ENCODE results near the gene RSL1D1.

RSL1D1 gene

DNA sequence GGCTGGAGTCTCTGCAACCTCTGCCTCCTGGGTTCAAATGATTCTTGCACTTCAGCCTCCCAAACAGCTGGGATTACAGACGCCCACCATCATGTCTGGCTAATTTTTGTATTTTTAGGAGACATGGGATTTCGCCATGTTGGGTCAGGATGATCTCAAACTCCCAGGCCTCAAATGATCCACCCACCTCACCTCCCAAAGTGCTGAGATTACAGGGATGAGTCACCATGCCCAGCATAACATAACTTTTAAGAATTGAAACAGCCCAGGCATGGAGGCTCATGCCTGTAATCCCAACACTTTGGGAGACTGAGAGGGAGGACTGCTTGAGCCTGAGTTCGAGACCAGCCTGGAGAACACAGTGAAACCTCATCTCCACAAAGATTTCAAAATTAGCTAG is 2.5 kb downstream of the RSL1D1 start:
- no peak for DNase-seq (ENCODE audit: low read depth)
- TF ChIP-seq, protein P1, sequence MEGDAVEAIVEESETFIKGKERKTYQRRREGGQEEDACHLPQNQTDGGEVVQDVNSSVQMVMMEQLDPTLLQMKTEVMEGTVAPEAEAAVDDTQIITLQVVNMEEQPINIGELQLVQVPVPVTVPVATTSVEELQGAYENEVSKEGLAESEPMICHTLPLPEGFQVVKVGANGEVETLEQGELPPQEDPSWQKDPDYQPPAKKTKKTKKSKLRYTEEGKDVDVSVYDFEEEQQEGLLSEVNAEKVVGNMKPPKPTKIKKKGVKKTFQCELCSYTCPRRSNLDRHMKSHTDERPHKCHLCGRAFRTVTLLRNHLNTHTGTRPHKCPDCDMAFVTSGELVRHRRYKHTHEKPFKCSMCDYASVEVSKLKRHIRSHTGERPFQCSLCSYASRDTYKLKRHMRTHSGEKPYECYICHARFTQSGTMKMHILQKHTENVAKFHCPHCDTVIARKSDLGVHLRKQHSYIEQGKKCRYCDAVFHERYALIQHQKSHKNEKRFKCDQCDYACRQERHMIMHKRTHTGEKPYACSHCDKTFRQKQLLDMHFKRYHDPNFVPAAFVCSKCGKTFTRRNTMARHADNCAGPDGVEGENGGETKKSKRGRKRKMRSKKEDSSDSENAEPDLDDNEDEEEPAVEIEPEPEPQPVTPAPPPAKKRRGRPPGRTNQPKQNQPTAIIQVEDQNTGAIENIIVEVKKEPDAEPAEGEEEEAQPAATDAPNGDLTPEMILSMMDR (IDR thresholded peaks at IDR 0.05; ENCODE audit: low read depth, low read length, missing control alignments), result no peak
- in situ Hi-C loops (cut with HindIII; ENCODE audit: low sequenced_read_pairs), result no loop called here
- no peak overlapping the region for H3K4me3 ChIP-seq (ENCODE audit: low read depth, low read length)

DNA sequence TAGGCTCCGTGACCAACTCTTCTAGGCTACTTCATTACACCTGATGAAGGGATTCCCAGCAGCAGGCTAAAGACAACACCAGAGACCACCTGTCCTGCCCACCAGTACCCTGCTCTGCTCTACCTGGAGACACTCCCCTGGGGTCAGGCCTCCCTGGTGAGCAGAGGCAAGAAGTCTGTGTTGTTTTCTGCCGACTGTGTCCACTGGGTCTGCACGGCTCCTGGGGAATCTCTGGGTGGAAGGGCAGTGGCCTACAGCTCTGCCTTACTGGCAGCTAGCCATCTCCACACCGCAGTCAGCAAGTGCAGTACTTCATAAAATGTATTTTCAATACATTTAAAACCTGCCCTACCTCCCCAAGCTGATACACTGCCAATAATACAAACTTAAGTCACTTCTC is 6.8 kb downstream of the RSL1D1 start:
- TF ChIP-seq, protein P1 (IDR thresholded peaks at IDR 0.05; ENCODE audit: low read depth, low read length, missing control alignments), result no peak
- in situ Hi-C loops (cut with HindIII; ENCODE audit: low sequenced_read_pairs), result no loop called here
- H3K4me3 ChIP-seq (ENCODE audit: low read depth, low read length), result no peak overlapping the region
- no peak for DNase-seq (ENCODE audit: low read depth)

DNA sequence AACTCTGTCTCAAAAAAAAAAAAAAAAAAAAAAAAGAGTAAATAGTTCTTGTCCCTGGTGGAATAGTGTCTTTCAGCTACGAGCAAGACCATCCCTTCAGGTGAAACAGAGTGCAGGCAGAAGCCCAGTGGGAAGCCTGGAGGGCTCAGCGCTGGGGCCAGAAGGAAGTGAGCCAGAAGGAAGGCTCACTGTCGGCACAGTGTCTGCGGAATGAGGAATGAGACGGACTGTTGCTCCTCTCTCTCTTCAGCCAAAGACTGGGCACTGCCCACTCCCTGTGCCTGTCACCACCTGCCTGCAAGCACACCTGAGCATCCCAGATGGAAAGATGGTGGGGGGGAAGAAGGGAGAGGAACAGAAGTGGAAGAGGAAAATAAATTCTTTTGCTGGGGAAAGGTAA is 7.5 kb downstream of the RSL1D1 start:
- H3K4me3 ChIP-seq (ENCODE audit: low read depth, low read length), result no peak overlapping the region
- DNase-seq (ENCODE audit: low read depth), result no peak
- TF ChIP-seq, protein P1 (IDR thresholded peaks at IDR 0.05; ENCODE audit: low read depth, low read length, missing control alignments), result no peak
- in situ Hi-C loops (cut with HindIII; ENCODE audit: low sequenced_read_pairs), result no loop called here

DNA sequence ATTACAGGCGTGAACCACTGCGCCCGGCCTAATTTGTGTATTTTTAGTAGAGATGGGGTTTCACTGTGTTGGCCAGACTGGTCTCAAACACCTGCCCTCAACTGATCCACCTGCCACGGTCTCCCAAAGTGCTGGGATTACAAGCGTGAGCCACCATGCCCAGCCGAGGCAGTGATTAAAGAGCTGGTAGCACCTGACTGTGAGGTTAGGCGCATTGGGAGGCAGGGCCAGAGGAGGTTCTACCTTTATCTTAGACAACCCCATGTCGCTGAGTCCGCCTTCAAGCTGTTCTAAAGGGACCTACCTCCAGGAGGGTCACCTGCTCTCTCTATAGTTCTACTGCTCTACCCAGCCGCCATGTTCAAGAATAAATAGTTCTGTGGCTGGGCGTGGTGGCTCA is 8.1 kb downstream of the RSL1D1 start:
- DNase-seq (ENCODE audit: low read depth), result no peak
- H3K4me3 ChIP-seq (ENCODE audit: low read depth, low read length), result no peak overlapping the region
- in situ Hi-C loops (cut with HindIII; ENCODE audit: low sequenced_read_pairs), result no loop called here
- TF ChIP-seq, protein P1 (IDR thresholded peaks at IDR 0.05; ENCODE audit: low read depth, low read length, missing control alignments), result no peak

DNA sequence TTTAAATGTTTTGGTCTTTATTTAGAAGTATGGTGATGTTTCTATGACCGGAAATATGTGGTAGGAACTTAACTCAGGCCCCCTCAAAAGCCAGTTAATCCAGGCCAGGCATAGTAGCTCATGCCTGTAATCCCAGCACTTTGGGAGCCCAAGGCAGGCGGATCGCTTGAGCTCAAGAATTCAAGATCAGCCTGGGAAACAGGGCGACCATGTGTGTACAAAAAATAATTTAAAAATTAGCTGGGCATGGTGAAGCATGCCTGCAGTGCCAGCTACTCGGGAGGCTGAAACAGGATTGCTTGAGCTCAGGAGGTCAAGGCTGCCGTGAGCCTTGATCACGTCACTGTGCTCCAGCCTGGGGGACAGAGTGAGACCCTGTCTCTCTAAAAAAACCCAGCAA is 10.3 kb downstream of the RSL1D1 start:
- TF ChIP-seq, protein P1 (IDR thresholded peaks at IDR 0.05; ENCODE audit: low read depth, low read length, missing control alignments), result no peak
- H3K4me3 ChIP-seq (ENCODE audit: low read depth, low read length), result no peak overlapping the region
- DNase-seq (ENCODE audit: low read depth), result no peak
- in situ Hi-C loops (cut with HindIII; ENCODE audit: low sequenced_read_pairs), result no loop called here

DNA sequence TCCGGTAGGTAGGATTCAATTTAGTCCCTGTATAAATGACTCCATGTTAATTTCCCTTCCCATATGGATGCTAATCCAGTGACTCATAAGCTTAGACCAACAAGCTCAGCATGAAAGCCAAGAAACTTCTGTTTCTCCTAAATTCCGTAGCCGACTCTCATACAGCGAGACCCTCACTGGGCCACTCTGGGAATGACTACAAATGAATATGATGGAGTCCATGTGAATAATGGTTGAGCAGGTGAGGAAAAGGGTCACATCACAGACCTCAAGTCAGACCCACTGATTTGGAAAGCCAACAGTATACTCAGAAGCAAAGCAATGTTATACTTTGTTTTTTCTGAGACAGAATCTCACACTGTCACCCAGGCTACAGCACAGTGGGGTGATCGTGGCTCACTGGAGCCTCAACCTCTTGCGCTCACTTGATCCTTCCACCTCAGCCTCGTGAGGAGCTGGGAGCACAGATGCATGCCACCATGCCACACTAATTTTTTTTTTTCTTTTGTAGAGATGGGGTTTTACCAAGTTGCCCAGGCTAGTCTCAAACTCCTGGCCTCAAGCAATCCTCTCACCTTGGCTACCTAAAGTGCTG is 14.6 kb downstream of the RSL1D1 start:
- DNase-seq (ENCODE audit: low read depth), result peak; percentile 95
- TF ChIP-seq, protein P1 (IDR thresholded peaks at IDR 0.05; ENCODE audit: low read depth, low read length, missing control alignments), result no peak
- in situ Hi-C loops (cut with HindIII; ENCODE audit: low sequenced_read_pairs), result no loop called here
- no peak overlapping the region for H3K4me3 ChIP-seq (ENCODE audit: low read depth, low read length)

Measured in astrocyte of the cerebellum (primary cell).